DND-41 (cell line): Measurements from ENCODE around the gene PCBP1.
A peak's percentile ranks its signal among the peaks of the same experiment; 100 is the strongest.

Experiments
- ATAC-seq: fragments of 200-7000 bp; cut with Tn5 transposase; 3 replicates; pipeline ENCODE4 v1.9.1; 2021; ENCODE audit warnings: low read depth; ENCODE audit not compliant: insufficient read depth
- DNase-seq: peaks from one replicate; pipeline ENCODE4 v3.0.0-alpha.2; 2020
- H2AFZ ChIP-seq: 2 replicates; pipeline ENCODE4 v1.6.0; 2012; ENCODE audit warnings: low read depth, low read length
- H3K27ac ChIP-seq: 2 replicates; pipeline ENCODE4 v1.5.1; 2012; ENCODE audit warnings: low read length, inconsistent platforms
- H3K27me3 ChIP-seq: fragments of 200-600 bp; sonication (generic); 2 replicates; pipeline ENCODE4 v1.6.0; 2012; ENCODE audit warnings: low read length, mild to moderate bottlenecking, inconsistent platforms; ENCODE audit not compliant: insufficient read depth, poor library complexity
- H3K36me3 ChIP-seq: 2 replicates; pipeline ENCODE4 v1.5.1; 2012; ENCODE audit warnings: low read length, inconsistent platforms; ENCODE audit not compliant: insufficient read depth
- H3K4me1 ChIP-seq: 2 replicates; pipeline ENCODE4 v1.5.1; 2012; ENCODE audit warnings: mild to moderate bottlenecking, low read length; ENCODE audit not compliant: insufficient read depth
- H3K4me2 ChIP-seq: 2 replicates; pipeline ENCODE4 v1.6.0; 2012; ENCODE audit warnings: mild to moderate bottlenecking, moderate library complexity, low read length, inconsistent platforms; ENCODE audit not compliant: insufficient read depth
- H3K4me3 ChIP-seq, 2 experiments: fragments of 200-600 bp in 1 of 2; shearing (Covaris generic) in 1 of 2; 2 replicates each; pipeline ENCODE4 v1.5.1; 2012 to 2016; ENCODE audit warnings: inconsistent platforms in 2 of 2, low read length in 2 of 2, mild to moderate bottlenecking in 2 of 2, low read depth in 1 of 2, moderate library complexity in 1 of 2
- H3K79me2 ChIP-seq: 2 replicates; pipeline ENCODE4 v1.6.0; 2012; ENCODE audit warnings: low read length, inconsistent platforms; ENCODE audit not compliant: insufficient read depth
- H3K9ac ChIP-seq: 2 replicates; pipeline ENCODE4 v1.6.0; 2012; ENCODE audit warnings: low read depth, mild to moderate bottlenecking, inconsistent platforms, low read length, moderate library complexity
- H3K9me3 ChIP-seq: 2 replicates; pipeline ENCODE4 v1.5.1; 2012; ENCODE audit warnings: low read length, moderate library complexity, mild to moderate bottlenecking, inconsistent platforms; ENCODE audit not compliant: insufficient read depth, severe bottlenecking
- H4K20me1 ChIP-seq: 2 replicates; pipeline ENCODE4 v1.6.0; 2012; ENCODE audit warnings: low read length; ENCODE audit not compliant: insufficient read depth
- EZH2 ChIP-seq: IDR thresholded peaks from 3 replicates; pipeline ENCODE4 v1.6.1; 2012; ENCODE audit warnings: borderline replicate concordance, low read depth, mild to moderate bottlenecking, moderate library complexity, low read length, inconsistent platforms; ENCODE audit not compliant: severe bottlenecking
- TF ChIP-seq, protein P1 (sequence below): IDR thresholded peaks from 2 replicates; pipeline ENCODE4 v1.5.1; 2012; ENCODE audit warnings: borderline replicate concordance, low read length, moderate library complexity, mild to moderate bottlenecking; ENCODE audit not compliant: poor library complexity, severe bottlenecking; ENCODE audit errors: extremely low read depth

The PCBP1 gene

DNA sequence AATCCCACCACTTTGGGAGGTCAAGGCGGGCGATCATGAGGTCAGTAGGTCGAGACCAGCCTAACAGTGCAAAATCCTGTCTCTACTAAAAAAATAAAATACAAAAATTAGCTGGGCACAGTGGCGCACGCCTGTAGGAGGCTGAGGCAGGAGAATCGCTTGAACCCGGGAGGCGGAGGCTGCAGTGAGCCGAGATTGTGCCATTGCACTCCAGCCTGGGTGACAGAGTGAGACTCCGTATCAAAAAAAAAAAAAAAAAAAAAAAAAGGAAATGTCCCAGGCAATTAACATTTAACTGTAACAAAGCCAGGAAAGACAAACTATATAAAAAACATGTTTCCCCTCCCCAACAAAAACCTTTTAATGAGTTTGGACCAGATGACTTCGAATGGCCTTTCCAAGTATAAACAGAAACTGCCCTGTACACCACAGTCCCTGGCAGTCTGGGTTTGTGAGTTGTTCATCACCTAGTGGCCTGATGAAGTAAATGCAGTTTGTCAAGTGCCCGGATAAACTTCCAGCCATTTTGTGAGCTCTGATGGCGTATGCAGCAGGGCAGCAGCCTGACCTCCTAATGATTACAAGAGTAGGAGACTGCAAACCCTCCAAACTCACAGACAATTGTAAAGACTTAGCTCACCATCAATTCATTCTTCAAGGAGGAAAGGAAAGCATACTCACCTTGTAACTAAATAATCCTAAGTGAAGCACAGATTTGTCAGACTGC, 16.6 kb upstream of the PCBP1 start:
- Histone ChIP-seq H2AFZ (peak overlapping the region; percentile 59), H3K9ac (peak overlapping the region; percentile 20), H3K79me2 (peaks cover 24% of the 10 kb centered on the region), H4K20me1 (no peaks in the 10 kb centered on the region), H3K36me3 (peaks cover 67% of the 10 kb centered on the region), H3K4me2 (peak overlapping the region; percentile 38), H3K27me3 (no peaks in the 10 kb centered on the region), H3K9me3 (no peaks in the 10 kb centered on the region), H3K4me1 (peaks cover 13% of the 10 kb centered on the region), H3K27ac (peak overlapping the region; percentile 54), H3K4me3 (no peak overlapping the region)
- no peak for TF ChIP-seq EZH2
- TF ChIP-seq, protein P1, sequence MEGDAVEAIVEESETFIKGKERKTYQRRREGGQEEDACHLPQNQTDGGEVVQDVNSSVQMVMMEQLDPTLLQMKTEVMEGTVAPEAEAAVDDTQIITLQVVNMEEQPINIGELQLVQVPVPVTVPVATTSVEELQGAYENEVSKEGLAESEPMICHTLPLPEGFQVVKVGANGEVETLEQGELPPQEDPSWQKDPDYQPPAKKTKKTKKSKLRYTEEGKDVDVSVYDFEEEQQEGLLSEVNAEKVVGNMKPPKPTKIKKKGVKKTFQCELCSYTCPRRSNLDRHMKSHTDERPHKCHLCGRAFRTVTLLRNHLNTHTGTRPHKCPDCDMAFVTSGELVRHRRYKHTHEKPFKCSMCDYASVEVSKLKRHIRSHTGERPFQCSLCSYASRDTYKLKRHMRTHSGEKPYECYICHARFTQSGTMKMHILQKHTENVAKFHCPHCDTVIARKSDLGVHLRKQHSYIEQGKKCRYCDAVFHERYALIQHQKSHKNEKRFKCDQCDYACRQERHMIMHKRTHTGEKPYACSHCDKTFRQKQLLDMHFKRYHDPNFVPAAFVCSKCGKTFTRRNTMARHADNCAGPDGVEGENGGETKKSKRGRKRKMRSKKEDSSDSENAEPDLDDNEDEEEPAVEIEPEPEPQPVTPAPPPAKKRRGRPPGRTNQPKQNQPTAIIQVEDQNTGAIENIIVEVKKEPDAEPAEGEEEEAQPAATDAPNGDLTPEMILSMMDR: peak; percentile 94
- peak; percentile 75 for DNase-seq
- peak; percentile 99 for ATAC-seq

DNA sequence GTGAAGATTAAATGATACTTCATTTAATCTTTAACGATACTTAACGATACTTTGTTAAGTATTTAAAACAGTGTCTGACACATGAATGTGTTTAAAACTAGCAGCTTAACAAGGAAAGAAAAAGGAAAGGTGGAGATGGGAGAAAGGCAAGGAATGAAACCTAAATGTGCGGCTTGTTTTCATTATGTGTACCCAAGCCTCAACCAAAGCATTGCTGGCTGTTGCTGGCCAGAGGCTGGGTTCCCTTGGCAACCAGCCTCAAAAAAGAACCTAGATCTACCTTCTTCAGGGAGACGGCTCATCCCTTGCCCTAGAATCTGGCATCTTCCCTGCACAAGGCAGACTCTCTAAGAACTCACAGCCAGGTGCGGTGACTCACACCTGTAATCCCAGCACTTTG, 13.8 kb upstream of the PCBP1 start:
- H2AFZ ChIP-seq: no peak overlapping the region
- TF ChIP-seq, protein P1: no peak
- TF ChIP-seq EZH2: no peak
- H3K9ac ChIP-seq: no peak overlapping the region
- H3K9me3 ChIP-seq: no peaks in the 10 kb centered on the region
- peaks cover 61% of the 10 kb centered on the region for H3K36me3 ChIP-seq
- no peak overlapping the region for H3K4me2 ChIP-seq
- H3K27ac ChIP-seq: no peak overlapping the region
- no peaks in the 10 kb centered on the region for H4K20me1 ChIP-seq
- H3K4me1 ChIP-seq: peaks cover 16% of the 10 kb centered on the region
- no peak overlapping the region for H3K4me3 ChIP-seq
- no peak for ATAC-seq
- peaks cover 11% of the 10 kb centered on the region for H3K79me2 ChIP-seq
- H3K27me3 ChIP-seq: no peaks in the 10 kb centered on the region
- DNase-seq: no peak

DNA sequence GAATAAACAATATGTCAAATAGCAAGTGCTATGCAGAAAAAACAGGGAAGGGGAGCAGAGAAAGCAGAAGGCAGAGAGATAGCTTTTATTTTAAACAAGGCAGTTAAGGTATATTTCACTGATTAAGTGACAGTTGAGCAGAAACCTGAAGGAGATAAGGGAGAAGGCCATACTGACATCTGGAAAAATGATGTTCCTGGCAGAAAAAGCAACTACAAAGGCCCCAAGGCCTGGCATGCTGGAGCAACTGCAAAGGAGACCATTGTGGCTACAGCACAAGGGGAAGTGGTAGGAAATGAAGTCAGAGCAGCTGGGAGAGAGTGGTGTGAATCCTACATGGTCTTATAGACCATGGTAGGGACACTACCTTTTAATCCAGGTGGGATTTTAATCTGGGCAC, 8.9 kb upstream of the PCBP1 start:
- Histone ChIP-seq H3K4me2 (no peak overlapping the region), H4K20me1 (no peaks in the 10 kb centered on the region), H3K9ac (no peak overlapping the region), H3K9me3 (no peaks in the 10 kb centered on the region), H3K27me3 (no peaks in the 10 kb centered on the region), H3K27ac (peak overlapping the region; percentile 25; the same call in 1 of the 2 replicates), H3K79me2 (peaks cover 17% of the 10 kb centered on the region; the same call in 1 of the 2 replicates), H2AFZ (no peak overlapping the region), H3K4me1 (peaks cover 11% of the 10 kb centered on the region; the same call in 1 of the 2 replicates), H3K4me3 (no peak overlapping the region), H3K36me3 (peaks cover 73% of the 10 kb centered on the region)
- ATAC-seq (peak; percentile 41; the same call in 1 of the 3 replicates), DNase-seq (no peak)
- TF ChIP-seq, protein P1: no peak
- TF ChIP-seq EZH2: no peak
